H9 (cell line): ENCODE data around the gene ABLIM3. TPM values are rescaled to one million over a fixed set of nuclear protein-coding genes. Genes with fewer than 3 reads are reported as not detected.

Source experiments
- DNase-seq: peaks from one replicate; pipeline ENCODE4 v3.0.0-alpha.2; 2017
- H2AFZ ChIP-seq: one replicate; pipeline ENCODE4 v1.6.1; 2013; ENCODE audit warnings: mild to moderate bottlenecking, low read length, control low read depth, moderate library complexity
- H2AK5ac ChIP-seq: 2 replicates; pipeline ENCODE4 v1.6.1; 2013; ENCODE audit warnings: low read length, control low read depth, mixed read lengths; ENCODE audit not compliant: insufficient read length
- H2BK120ac ChIP-seq: one replicate; pipeline ENCODE4 v1.6.1; 2013; ENCODE audit warnings: low read depth, mild to moderate bottlenecking, low read length, control low read depth, inconsistent platforms; ENCODE audit not compliant: poor library complexity, severe bottlenecking
- H2BK12ac ChIP-seq: 2 replicates; pipeline ENCODE4 v1.6.1; 2013; ENCODE audit warnings: low read length, control low read depth, mixed read lengths, low read depth; ENCODE audit not compliant: insufficient read length
- H2BK15ac ChIP-seq: 2 replicates; pipeline ENCODE4 v1.6.1; 2013; ENCODE audit warnings: low read depth, low read length, control low read depth
- H2BK20ac ChIP-seq: one replicate; pipeline ENCODE4 v1.6.1; 2013; ENCODE audit warnings: low read depth, mild to moderate bottlenecking, low read length, control low read depth, inconsistent platforms; ENCODE audit not compliant: poor library complexity, severe bottlenecking
- H2BK5ac ChIP-seq: 2 replicates; pipeline ENCODE4 v1.6.1; 2013; ENCODE audit warnings: low read length, control low read depth, mixed read lengths; ENCODE audit not compliant: insufficient read length
- H3K14ac ChIP-seq: 2 replicates; pipeline ENCODE4 v1.6.1; 2013; ENCODE audit warnings: low read length, control low read depth; ENCODE audit not compliant: insufficient read depth
- H3K18ac ChIP-seq: 2 replicates; pipeline ENCODE4 v1.6.1; 2013; ENCODE audit warnings: low read depth, mild to moderate bottlenecking, mixed read lengths, low read length, control low read depth; ENCODE audit not compliant: insufficient read length
- H3K23ac ChIP-seq: 2 replicates; pipeline ENCODE4 v1.6.1; 2013; ENCODE audit warnings: low read length, control low read depth, mixed read lengths, low read depth; ENCODE audit not compliant: insufficient read length
- H3K23me2 ChIP-seq: 2 replicates; pipeline ENCODE4 v1.6.1; 2013; ENCODE audit warnings: low read depth, mild to moderate bottlenecking, mixed read lengths, low read length, control low read depth; ENCODE audit not compliant: insufficient read length, poor library complexity, severe bottlenecking
- H3K27ac ChIP-seq: 2 replicates; pipeline ENCODE4 v1.5.1; 2013; ENCODE audit warnings: low read length, control low read depth, mixed read lengths, low read depth; ENCODE audit not compliant: insufficient read length
- H3K27me3 ChIP-seq: 2 replicates; pipeline ENCODE4 v1.6.1; 2013; ENCODE audit warnings: low read length, control low read depth, inconsistent platforms; ENCODE audit not compliant: insufficient read depth
- H3K4ac ChIP-seq: 2 replicates; pipeline ENCODE4 v1.6.1; 2013; ENCODE audit warnings: low read depth, mild to moderate bottlenecking, control low read depth, inconsistent platforms, low read length, moderate library complexity
- H3K4me1 ChIP-seq: 2 replicates; pipeline ENCODE4 v1.6.1; 2013; ENCODE audit warnings: low read length, control low read depth, inconsistent platforms; ENCODE audit not compliant: insufficient read depth
- H3K4me2 ChIP-seq: 2 replicates; pipeline ENCODE4 v1.6.1; 2013; ENCODE audit warnings: low read length, control low read depth, mixed read lengths; ENCODE audit not compliant: insufficient read length, insufficient read depth
- H3K56ac ChIP-seq: 2 replicates; pipeline ENCODE4 v1.6.1; 2013; ENCODE audit warnings: low read depth, mild to moderate bottlenecking, mixed read lengths, low read length, control low read depth; ENCODE audit not compliant: insufficient read length
- H3K79me1 ChIP-seq: 2 replicates; pipeline ENCODE4 v1.6.1; 2013; ENCODE audit warnings: low read depth, mild to moderate bottlenecking, moderate library complexity, low read length, control low read depth, inconsistent platforms; ENCODE audit not compliant: insufficient read depth, poor library complexity, severe bottlenecking
- H3K79me2 ChIP-seq: 2 replicates; pipeline ENCODE4 v1.6.1; 2013; ENCODE audit warnings: low read length, control low read depth, inconsistent platforms; ENCODE audit not compliant: insufficient read depth
- H3K9ac ChIP-seq: 2 replicates; pipeline ENCODE4 v1.6.1; 2013; ENCODE audit warnings: low read length, control low read depth, mixed read lengths; ENCODE audit not compliant: insufficient read length; ENCODE audit errors: extremely low read depth
- H3K9me3 ChIP-seq: one replicate; pipeline ENCODE4 v1.6.1; 2013; ENCODE audit warnings: low read depth, low read length, inconsistent platforms; ENCODE audit not compliant: control insufficient read depth
- H3T11ph ChIP-seq: one replicate; pipeline ENCODE4 v1.6.1; 2013; ENCODE audit warnings: mild to moderate bottlenecking, low read length, control low read depth, inconsistent platforms
- H4K20me1 ChIP-seq: one replicate; pipeline ENCODE4 v1.6.1; 2013; ENCODE audit not compliant: control insufficient read depth, insufficient read length, insufficient read depth
- H4K5ac ChIP-seq: 2 replicates; pipeline ENCODE4 v1.6.1; 2013; ENCODE audit warnings: low read depth, mild to moderate bottlenecking, mixed read lengths, low read length, control low read depth; ENCODE audit not compliant: insufficient read length
- H4K8ac ChIP-seq: replicated peaks from 2 replicates; pipeline ENCODE4 v1.6.1; 2013; ENCODE audit warnings: low read length, control low read depth, mixed read lengths, low read depth; ENCODE audit not compliant: insufficient read length
- H4K91ac ChIP-seq: 2 replicates; pipeline ENCODE4 v1.6.1; 2013; ENCODE audit warnings: low read depth, mild to moderate bottlenecking, moderate library complexity, mixed read lengths, low read length, control low read depth; ENCODE audit not compliant: insufficient read length
- H3K27ac Mint-ChIP-seq, 3 experiments: 2 replicates in 2 of 3; 3 replicates in 1 of 3; pipeline ENCODE4 v1.8.0; 2020 to 2021; ENCODE audit warnings: mixed read lengths in 3 of 3, mild to moderate bottlenecking in 1 of 3, moderate library complexity in 1 of 3
- H3K27me3 Mint-ChIP-seq: 2 replicates; pipeline ENCODE4 v1.8.0; 2021; ENCODE audit warnings: low read depth, mild to moderate bottlenecking, moderate library complexity, mixed read lengths
- H3K36me3 Mint-ChIP-seq, 3 experiments: 2 replicates in 2 of 3; 3 replicates in 1 of 3; pipeline ENCODE4 v1.8.0; 2020 to 2021; ENCODE audit warnings: low read depth in 3 of 3, mixed read lengths in 3 of 3; ENCODE audit not compliant: insufficient read depth in 1 of 3
- H3K4me1 Mint-ChIP-seq, 2 experiments: 2 replicates each; pipeline ENCODE4 v1.8.0; 2020; ENCODE audit warnings: mixed read lengths in 2 of 2
- H3K4me3 Mint-ChIP-seq, 2 experiments: 2 replicates in 1 of 2; 3 replicates in 1 of 2; pipeline ENCODE4 v1.8.0; 2020 to 2021; ENCODE audit warnings: mild to moderate bottlenecking in 2 of 2, mixed read lengths in 2 of 2, moderate library complexity in 1 of 2
- H3K9me3 Mint-ChIP-seq, 2 experiments: 2 replicates in 1 of 2; 3 replicates in 1 of 2; pipeline ENCODE4 v1.8.0; 2020; ENCODE audit warnings: mild to moderate bottlenecking in 2 of 2, mixed read lengths in 2 of 2, moderate library complexity in 1 of 2
- WGBS: extraction: QIAGEN DNeasy Blood & Tissue Kit; methylation state at CpG from one replicate; pipeline ENCODE4 v1.1.7; 2013; ENCODE audit warnings: missing lambda C conversion rate, low lambda C conversion rate, mixed read lengths; ENCODE audit not compliant: insufficient read length; ENCODE audit errors: extremely low coverage; 5-methylcytosine and 5-hydroxymethylcytosine counted together
- total RNA-seq: library from RNA; stranded (reverse); gene quantifications from 2 replicates; pipeline ENCODE4 v1.2.1, GENCODE V29; 2021
- TF ChIP-seq, protein P1 (sequence below): fragments of 200-600 bp; sonication (generic); conservative IDR thresholded peaks from 3 replicates; pipeline ENCODE4 v1.8.0; 2021; ENCODE audit warnings: antibody characterized with exemption, mild to moderate bottlenecking

The ABLIM3 gene
- total RNA-seq, 1 experiment from 2014 or later = 0.20 TPM

DNA sequence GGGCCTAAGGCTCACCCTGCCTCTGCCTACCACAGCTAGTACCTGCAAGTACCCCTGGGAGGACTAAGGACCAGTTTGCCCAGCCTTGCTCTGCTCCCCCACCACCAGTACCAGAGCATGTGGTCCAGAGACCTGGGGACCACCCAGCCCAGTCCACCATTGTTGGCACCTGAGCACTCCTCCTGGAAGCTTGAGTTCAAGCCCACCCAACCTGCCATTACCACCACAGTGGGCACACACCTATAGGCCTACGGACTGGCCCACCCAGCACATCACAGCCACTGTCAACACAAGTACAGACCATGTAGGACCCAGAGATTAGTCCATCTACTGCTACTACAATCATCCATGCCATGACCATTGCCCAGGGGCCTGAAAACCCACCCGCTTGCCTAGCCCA is 47.7 kb upstream of the ABLIM3 start:
- Histone ChIP-seq H2AFZ (no peak overlapping the region), H2BK120ac (no peak overlapping the region), H3K79me2 (no peaks in the 10 kb centered on the region), H4K5ac (no peak overlapping the region), H3K14ac (no peak overlapping the region; the same call in 1 of the 2 replicates), H3K4me2 (no peak overlapping the region), H3K23ac (no peak overlapping the region), H3K4me1 (no peaks in the 10 kb centered on the region), H3K4ac (no peak overlapping the region), H3T11ph (no peak overlapping the region), H2BK5ac (no peak overlapping the region), H3K23me2 (no peaks in the 10 kb centered on the region), H3K79me1 (no peaks in the 10 kb centered on the region), H3K9ac (no peak overlapping the region), H2AK5ac (no peak overlapping the region), H4K8ac (no peak overlapping the region), H2BK20ac (no peak overlapping the region), H4K20me1 (no peaks in the 10 kb centered on the region), H3K27me3 (no peaks in the 10 kb centered on the region), H2BK12ac (no peak overlapping the region), H3K18ac (no peak overlapping the region), H3K9me3 (no peaks in the 10 kb centered on the region), H2BK15ac (no peak overlapping the region), H4K91ac (no peak overlapping the region), H3K56ac (no peak overlapping the region), H3K27ac (no peak overlapping the region)
- peaks cover 4 to 10% of the 10 kb centered on the region in 2 experiments; a peak in 3 of 4 replicates for H3K4me1 Mint-ChIP-seq
- peaks cover 0 to 14% (median under 1%) of the 10 kb centered on the region in 3 experiments; a peak in 3 of 7 replicates for H3K36me3 Mint-ChIP-seq
- H3K27me3 Mint-ChIP-seq = peaks cover 3% of the 10 kb centered on the region; the same call in 1 of the 2 replicates
- no peak for DNase-seq
- no CpG with 5 or more reads among the region's 2 CpGs for WGBS
- TF ChIP-seq, protein P1, sequence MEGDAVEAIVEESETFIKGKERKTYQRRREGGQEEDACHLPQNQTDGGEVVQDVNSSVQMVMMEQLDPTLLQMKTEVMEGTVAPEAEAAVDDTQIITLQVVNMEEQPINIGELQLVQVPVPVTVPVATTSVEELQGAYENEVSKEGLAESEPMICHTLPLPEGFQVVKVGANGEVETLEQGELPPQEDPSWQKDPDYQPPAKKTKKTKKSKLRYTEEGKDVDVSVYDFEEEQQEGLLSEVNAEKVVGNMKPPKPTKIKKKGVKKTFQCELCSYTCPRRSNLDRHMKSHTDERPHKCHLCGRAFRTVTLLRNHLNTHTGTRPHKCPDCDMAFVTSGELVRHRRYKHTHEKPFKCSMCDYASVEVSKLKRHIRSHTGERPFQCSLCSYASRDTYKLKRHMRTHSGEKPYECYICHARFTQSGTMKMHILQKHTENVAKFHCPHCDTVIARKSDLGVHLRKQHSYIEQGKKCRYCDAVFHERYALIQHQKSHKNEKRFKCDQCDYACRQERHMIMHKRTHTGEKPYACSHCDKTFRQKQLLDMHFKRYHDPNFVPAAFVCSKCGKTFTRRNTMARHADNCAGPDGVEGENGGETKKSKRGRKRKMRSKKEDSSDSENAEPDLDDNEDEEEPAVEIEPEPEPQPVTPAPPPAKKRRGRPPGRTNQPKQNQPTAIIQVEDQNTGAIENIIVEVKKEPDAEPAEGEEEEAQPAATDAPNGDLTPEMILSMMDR = no peak
- H3K9me3 Mint-ChIP-seq = peaks cover 12 to 15% of the 10 kb centered on the region in 2 experiments; a peak in 4 of 5 replicates
- no peak overlapping the region for H3K4me3 Mint-ChIP-seq
- no peak overlapping the region for H3K27ac Mint-ChIP-seq
